ENCODE results near the gene SLC7A14.
"Not testable (repeated sequence)": the region's sequence is repeated elsewhere in the genome, so short reads cannot be mapped to it uniquely, and the experiment has no call there.

Gene SLC7A14

DNA sequence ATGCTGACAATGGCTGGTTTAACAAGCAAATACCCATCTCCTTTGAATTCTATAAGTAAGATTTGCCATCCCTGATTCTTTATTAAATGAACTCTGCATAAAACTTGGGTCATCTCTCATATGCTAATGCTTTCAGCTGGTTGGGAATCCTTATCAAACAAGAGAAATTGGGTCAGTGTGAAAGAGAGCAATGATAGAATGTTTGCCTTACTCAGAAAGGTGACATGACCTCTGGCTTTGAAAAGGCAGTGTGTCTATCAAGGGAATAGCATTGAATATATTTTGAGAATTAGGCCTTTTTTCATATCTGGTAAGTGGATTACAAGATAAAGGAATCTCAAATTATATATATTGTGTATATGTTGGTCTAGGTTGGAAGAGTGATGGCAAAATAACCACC, 8.7 kb upstream of the SLC7A14 start:
- DNase-seq = no peak

DNA sequence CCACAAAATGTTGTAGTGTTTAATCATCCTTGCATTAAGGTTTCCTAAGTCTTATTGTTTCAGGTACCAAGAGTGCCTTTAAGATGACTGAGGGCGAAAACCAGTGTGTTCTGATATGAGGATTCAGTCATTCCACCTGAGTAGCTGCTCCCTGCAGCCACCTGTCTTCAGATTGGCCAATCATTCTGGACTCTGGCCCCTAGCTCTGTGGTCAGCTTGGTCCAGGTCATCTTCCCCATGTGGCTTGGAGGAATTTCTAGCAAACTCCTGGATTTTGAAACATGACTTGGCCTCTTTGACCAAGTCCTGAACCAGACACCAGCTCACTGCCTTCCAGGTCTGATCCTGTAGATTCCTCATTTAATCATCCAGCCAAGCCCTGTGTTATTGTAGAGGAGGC, 7.8 kb upstream of the SLC7A14 start:
- no peak for DNase-seq

DNA sequence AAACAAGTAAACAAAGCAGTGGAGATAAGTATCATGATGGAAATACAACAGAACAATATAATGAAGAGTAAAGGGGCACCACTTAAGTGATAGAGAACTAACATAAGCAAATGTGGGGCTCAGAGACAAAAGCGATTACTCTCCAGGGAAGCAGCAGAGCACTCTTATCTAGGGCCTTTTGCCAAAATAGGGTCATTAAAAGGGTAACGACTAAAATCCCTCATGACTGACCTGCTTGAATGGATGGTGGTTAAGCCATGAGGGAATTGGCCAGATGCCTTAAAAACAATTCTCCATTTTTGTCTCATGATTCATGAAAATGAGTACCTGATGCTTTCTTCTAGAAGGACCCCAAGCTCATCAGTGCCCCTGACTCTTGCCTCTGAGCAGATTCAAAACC, 3.2 kb upstream of the SLC7A14 start:
- DNase-seq = no peak

DNA sequence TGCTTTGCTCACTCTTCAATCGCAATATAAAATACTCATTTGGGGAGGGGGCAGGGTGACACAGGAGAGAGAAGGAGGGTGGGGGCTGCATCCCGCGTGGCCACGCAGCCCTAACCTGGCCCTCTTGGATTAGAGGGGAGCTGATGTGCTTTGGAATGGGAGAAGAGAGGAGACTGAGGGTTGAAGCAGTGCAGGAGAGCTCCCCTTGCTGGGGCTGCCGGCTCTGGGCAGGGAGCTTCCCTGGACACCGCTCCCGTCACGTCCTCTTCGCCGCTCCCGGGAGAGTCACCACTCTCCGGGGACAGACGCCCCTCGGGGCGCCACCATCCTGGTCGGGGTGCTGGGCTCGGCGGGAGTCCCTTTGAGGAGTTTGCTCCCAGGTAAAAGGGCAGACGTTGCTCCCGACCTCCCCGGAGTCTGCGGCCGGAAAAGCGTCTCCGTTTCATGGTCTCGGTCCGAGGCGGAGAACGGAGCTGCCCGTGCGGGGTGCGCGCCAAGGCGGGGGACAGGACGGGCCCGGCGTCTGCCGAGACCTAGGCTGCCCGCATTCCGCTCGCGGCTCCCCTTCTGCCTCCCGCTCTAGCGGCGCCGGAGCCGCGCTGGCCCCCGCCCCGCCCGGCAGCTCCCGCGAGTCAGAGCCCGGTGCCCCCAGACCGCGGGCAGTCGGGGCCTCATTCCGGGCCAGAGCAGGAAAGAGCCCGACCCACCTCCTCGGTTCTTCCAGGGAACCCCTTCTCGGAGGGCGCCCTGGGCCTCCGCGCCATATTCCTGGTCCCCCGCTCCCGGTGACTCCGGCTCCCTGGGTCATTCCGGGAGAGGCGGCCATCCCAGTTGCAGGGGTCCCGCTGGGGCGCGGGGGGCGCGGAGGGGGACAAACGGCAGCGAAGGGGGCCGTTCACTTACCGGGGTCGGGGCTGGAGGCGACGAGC, 603 bp downstream of the SLC7A14 start:
- DNase-seq = peak in 16 of 51 donors; percentile 2 to 55 (median 22)

DNA sequence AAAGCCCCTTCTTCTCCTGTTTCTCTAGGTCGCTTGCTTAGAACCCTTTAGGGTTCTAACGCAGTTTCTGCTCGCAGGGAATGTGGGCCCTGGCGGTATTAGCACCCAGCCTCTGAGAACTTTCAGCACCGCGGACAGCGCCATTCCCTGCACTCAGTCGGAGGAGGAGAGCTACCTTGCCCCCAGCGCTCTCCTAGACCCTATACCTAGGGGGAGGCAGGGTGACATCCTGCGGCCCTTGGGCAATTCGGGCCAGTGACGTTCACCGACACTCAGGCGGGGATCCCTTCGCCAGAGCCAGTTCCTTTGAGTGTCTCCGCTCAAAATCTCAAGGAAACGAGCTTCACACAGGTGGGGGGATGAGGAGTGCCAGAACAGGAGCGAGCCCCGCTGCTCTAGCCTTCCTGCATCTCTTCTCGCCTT, 1.3 kb downstream of the SLC7A14 start:
- DNase-seq = peak in 43 of 51 donors; percentile 1 to 76 (median 31)

DNA sequence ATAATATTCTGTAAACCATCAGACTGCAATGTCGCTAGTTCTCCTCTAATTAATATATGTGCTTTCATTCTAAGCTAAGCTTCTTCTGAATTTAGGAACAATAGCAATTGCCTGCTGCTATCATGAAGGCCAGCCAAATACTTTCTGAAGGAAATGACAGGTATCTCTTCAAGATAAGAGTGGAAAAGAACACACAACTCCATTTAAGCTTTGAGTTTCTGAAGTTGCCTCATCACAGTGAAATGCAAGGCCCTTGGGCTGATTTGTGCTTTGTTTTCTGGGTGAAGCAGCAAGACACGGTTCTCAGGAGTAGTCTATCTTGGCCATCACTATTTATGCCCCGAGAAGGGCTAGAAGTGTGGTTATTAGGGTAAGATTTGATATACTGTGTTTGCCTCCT, 6.2 kb downstream of the SLC7A14 start:
- no peak for DNase-seq

DNA sequence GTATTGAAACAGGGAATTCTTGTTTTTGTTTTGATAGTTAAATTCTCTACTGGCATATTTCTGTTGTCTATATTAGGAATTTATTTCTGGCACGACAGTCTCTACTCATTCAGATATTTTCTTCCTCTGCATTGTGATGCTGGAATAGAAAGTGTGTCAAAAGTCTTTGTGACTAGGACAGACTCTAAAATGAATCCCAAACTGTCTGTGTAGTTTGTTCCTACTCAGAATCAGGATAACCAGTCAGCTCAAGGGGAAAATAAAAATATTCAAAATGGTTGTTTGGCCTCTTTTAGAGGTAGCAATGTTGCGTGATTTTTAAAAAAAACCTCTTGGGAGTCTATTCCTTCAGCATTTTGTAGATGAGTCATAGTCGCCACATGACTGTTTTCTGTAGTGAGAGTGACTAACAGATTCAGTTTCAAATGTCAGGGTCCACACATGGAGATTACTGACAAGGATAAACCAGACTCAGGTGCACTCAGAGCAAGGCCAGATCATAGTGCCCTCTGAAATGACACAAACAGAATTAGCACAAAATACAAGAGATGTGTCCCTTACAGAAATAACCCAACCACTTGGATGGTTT, 13.1 kb downstream of the SLC7A14 start:
- no peak for DNase-seq

DNA sequence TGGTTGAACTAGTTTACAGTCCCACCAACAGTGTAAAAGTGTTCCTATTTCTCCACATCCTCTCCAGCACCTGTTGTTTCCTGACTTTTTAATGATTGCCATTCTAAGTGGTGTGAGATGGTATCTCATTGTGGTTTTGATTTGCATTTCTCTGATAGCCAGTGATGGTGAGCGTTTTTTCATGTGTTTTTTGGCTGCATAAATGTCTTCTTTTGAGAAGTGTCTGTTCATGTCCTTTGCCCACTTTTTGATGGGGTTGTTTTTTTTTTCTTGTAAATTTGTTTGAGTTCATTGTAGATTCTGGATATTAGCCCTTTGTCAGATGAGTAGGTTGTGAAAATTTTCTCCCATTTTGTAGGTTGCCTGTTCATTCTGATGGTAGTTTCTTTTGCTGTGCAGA, 18.3 kb downstream of the SLC7A14 start:
- DNase-seq = not testable (repeated sequence)

DNA sequence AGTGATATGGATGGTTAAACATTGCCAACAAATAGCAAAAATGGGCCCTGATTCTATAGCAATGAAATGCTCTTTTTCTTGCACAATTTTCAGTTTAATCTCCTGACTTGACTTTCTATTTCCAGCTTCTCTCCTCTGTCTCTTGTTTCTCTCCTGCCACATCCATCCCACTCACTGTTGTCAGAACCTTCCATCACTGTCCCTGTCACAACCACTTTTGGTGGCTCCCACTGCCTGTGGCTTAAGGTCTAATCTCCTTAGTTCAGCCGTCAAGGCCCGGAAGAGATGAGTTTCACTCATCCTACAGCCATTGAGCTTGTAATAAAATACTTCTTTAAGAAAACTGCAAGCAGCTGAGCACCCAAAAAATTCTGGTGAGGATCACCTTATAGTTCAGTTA, 19.5 kb downstream of the SLC7A14 start:
- no peak for DNase-seq

DNA sequence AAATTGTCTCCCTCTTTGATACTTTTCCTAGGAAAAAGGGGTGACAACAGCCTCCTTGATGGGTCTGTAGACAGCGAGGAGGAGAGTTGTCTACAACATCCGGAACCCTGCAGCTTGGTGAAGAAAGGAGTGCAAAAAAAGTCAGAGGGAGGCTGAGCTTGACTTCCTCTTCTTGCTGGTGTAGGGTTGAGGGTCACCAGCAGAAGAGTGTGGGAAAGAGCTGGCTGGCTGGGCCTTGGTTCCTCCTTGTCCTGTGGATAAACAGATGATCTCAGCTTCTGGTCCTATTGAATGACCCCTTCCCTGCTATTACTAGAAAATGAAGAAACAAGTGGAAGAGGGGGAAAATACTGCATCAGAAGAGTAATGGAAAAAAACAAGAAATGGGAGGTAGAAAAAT, 20.4 kb downstream of the SLC7A14 start:
- no peak for DNase-seq

DNA sequence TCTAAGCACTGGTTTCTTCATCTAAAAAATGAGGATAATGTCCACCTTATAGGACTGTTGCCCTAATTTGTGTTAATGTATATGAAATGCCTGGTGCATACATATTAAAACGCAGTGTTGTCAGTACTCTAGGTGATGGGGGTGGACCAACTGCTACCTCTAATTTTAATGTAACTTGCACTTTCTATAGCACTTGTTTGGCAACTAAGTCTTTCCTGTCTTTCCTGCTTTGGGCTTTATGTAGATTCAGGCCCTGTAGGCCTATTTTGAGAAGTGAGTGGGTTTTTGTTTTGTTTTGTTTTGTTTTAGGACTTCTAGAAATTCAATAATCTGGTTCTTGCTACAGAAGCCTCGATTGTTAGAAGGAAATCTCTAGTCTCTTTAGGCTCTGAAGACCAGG, 21.2 kb downstream of the SLC7A14 start:
- DNase-seq = no peak

DNA sequence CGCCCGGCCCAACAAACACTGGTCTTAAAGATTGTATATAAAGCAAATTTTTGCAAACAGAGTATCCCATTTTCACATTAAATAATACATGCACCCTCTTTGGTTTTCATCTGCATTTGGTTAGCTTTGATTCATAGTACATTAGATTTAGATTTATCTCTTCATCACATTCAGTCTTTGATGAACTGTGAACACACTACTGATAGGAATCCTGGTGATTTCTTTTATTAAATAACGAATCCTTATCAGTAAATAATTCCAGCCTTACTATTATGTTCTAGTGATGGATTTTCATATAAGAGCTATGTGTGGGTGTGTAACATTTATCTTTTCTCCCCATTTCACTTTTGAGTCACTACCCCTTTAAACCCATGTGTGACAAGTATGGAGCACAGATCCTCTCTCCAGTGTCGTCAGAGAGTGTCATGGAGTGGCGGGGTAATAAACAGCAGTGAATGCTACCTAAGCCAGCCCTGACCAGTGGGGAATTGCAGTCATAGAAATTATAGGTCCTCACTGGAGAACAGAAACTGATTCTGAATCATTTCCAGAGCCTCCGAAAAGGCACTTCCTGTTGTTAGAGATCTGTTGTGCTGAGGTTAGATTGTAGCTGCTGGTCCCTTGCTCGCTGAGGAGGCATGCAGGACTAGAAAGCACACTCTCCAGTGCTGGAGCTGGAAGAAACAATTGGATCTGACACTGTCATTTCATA, 22.0 kb downstream of the SLC7A14 start:
- peak in 5 of 51 donors; percentile 1 to 31 (median 3) for DNase-seq

DNA sequence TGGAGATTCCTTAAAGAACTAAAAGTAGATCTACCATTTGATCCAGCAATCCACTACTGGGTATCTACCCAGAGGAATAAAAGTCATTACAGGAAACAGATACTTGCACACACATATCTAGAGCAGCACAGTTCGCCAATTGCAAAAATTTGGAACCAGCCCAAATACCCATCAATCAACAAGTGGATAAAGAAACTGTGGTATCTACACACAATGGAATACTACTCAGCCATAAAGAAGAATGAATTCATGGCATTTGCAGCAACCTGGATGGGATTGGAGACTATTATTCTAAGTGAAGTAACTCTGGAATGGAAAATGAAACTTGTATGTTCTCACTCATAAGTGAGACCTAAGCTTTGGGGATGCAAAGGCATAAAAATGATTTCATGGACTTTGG, 23.8 kb downstream of the SLC7A14 start:
- DNase-seq = no peak

DNA sequence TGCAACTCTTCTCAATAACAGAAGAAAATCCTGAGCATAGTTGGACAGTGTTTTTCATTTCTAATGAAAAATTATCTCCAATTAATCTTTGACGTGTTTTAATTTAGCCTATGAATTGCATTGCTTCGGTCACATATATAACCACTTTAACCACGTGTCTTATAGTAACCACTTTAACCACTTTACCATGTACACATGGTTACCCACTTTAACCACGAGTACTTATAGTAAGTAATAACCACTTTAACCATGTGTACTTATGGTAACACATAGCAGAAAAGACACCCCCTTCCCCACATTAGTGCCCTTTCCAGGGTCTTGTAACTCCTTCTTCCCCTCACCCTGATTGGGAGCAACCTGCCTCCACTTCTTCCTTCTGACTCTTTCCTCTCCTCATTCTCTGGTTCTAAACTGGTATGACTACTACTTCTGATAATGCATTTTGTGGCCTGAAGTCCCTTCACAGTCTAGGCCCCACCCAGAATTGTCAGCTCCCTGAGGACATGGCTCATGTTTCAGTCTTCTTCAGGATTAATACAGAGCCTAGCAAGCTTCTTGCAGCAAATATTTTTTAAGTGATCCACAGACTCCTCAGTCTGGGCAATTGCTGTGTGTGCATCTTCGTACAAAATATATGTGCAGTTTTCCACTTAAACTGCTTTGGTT, 25.0 kb downstream of the SLC7A14 start:
- DNase-seq = no peak

DNA sequence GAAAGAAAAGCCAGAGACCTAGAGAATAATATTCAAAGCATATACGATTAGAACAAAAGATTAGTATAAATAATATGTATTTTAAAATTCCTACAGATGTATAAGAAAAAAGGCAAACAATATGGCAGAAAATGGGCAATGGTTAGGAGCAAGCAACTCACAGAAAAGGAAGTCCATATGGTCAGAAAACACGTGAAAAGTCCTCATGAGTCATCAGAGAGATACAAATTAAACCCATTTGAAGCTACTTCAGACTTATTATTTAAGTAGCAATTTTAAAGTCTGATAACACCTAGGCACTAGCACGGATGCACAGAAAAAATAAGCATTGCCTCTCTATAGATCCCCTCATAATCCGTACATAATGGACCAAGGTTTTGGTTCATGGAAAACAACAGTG, 25.6 kb downstream of the SLC7A14 start:
- DNase-seq = no peak

DNA sequence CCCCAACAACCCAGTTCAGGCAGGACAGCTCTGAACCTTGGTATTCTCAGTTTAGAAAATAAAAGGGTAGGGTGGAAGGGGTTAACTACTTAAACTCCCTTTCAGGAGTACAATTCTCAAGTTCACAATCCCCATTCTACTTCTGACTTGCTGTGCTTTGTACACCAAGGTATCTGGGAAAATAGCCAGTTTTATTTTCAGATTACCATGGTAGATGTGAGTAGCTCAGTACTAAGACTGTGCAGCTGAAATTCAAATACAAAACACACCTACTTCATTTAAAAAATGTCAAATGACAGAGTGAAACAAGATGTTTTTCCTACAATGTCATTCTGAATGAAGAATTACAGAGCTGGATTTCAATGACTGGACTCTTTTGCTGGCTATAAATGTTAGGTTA, 27.4 kb downstream of the SLC7A14 start:
- no peak for DNase-seq

DNA sequence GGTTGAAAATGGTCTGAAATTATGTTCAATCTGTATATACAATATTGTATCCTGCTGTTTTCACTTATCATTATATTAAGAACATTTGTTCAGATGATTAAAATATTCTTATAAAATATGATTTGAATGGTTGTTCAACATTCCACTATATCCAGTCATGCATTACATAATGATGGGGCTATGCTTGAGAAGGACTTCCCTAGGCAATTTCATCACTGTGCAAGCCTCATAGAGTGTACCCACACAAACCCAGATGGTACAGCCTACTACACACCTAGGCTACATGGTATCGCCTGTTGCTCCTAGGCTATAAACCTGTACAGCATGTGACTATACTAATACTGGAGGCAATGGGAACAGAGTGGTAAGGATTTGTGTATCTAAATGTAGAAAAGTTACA, 30.5 kb downstream of the SLC7A14 start:
- DNase-seq = no peak

DNA sequence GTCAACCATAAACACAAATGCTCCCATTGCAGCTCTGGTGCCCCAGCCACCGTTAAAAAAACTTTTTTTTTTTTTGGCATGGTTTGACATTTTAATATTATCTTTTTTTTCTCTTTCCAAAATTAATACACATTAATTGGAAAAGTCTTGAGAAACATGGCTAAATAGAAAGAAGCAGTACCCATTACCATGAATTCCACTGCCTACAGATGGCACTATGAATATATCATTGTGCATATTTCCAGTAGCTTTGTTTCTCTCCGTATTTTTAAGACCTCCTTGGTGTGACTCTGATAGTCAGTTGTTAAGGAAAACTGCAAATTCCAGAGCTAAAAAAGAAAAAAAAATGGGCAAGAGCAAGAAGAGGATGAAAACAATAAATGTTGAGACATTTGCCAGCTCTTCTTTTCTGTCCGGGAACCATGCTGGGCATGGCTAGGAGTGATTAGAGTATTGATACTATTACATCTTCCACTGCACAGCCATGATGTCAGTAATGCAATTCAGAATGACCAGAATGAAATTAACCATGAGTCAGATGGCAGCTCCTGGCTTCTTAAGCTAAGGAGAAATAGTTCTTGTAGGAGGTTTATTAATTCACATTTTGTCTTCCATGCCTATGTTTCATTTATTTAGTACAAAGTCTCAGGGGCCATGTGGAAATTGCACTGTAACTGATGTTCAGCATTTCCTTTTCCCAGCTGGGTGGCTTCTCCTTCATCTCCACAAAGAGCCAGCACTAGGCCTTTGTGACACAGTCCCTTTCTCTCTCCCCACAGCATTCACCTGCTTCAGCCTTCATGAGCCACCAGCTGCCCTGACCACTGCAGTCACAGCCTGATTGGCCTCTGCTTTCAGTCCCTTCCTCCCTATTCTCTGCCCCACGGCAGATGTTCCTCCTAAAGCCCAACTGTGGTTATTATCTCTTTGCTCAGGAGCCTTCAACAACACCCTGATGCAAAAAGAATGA, 31.8 kb downstream of the SLC7A14 start:
- DNase-seq = no peak

DNA sequence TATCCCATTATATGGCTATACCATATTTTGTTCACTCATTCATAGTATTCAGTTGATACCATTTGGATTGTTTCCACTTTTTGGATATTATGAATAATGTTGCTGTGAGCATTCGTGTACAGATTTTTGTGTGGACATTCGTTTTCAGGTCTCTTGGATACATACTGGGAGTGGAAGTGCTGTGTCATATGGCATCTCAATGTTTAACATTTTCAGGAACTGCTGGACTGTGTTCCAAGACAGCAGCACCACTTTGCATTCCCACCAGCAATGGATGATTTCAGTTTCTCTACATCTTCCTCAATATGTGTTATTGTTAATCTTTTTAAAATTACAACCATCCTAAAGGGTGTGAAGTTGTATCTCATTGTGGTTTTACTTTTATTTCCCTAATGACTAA, 34.6 kb downstream of the SLC7A14 start:
- no peak for DNase-seq

DNA sequence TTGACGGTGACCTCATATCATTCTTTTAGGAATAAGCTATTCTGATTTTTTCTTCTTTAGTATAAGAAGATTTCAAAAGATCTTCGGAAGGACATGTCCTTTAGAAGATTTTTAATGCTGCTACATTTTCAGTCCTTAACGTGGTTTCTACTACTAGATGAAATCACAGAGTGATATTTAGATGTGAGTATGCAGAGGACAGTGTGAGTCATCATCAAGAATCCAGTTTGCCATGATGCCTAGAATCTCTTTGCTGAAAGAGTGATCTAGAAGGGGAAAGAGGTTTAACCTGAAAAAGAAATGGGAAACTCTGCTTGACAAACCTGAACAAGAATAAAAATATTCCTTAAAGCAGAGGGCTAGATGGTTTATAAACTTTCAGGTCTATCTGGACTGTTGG, 43.2 kb downstream of the SLC7A14 start:
- DNase-seq = no peak

DNA sequence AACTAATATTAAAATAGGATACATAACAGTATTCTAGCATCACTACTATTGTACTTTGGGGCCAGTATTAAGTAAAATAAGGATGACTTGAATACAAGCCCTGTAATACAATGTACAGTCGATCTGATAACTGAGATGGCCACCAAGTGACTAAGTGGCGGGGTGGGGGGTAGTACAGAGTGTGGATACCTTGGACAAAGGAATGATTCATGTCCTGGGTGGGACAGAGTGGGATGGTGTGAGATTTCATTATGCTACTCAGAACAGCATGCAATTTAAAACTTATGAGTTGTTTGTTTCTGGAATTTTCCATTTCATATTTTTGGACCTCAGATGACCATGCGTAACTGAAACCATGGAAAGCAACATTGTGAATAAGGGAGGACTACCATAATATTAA, 46.0 kb downstream of the SLC7A14 start:
- no peak for DNase-seq

Measured in hypothalamus (tissue), 51 donors.